Measurements from ENCODE around the gene COQ2. TPM values are rescaled to one million over a fixed set of nuclear protein-coding genes. Genes with fewer than 3 reads are reported as not detected.
A peak's percentile ranks its signal among the peaks of the same experiment; 100 is the strongest.

COQ2 gene
- total and polyA plus RNA-seq, 2 of the 13 experiments (the other 11 are each of a cell fraction or from before 2014, with no cell fraction given), result 10.1 to 17.3 TPM

DNA sequence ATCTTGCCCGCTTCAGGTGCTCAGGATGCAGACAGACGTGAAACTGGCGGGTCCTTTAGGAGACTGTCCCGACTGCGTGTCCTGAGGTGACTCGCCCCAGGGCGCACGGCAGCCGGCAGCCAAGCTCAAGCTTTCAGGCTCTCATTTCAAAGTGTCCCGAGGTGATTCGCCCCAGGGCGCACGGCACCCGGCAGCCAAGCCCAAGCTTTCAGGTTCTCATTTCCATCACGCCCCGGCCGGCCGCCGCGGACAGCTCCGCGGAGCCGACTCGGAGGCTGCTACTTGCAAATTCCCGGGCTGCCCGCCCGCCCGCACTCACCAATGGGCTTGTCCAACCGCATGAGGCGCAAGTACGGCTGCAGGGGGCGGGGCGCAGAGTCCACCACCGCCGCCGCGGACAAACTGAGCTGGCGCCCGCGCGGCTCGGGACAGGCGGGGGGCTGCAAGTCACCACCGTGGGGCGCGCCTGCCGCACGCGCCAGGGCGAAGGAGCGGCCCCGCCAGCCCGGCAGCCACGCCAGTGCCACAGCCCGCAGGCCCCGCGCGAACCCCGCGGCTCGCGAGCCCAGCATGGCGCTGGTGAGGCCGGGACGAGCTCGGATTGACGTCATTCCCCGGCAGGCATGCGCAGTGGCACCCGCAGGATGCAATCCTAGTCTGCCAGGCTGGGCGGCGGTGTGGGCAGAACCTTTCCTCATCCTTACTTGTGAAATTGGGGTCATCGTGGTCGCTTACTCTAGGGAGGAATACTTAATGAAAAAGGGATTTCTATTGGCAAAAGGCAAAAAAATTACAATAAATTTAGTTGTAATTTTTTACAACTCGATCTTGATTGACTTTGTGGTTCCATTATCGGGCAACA, at the start of gene COQ2 (continued):
- TF ChIP-seq SP1 (IDR thresholded peaks at IDR 0.05) (no peak), SP1 (CRISPR knock-in tag; IDR thresholded peaks at IDR 0.05) (peak; percentile 18), CCAR2 (optimal IDR thresholded peaks at IDR 0.05; ENCODE audit: low read depth, low read length) (no peak), ZNF749 (CRISPR knock-in tag; IDR thresholded peaks at IDR 0.05; ENCODE audit: borderline replicate concordance) (no peak), FOXP1 (IDR thresholded peaks at IDR 0.05) (no peak), FOXP1 (CRISPR knock-in tag; IDR thresholded peaks at IDR 0.05) (no peak), ZNF558 (CRISPR knock-in tag; IDR thresholded peaks at IDR 0.05; ENCODE audit: borderline replicate concordance) (no peak; the same call in 1 of the 2 replicates), SAFB2 (CRISPR knock-in tag; IDR thresholded peaks at IDR 0.05; ENCODE audit: borderline replicate concordance, low read depth) (peak; percentile 65; the same call in 1 of the 2 replicates), ZNF713 (CRISPR knock-in tag; IDR thresholded peaks at IDR 0.05) (peak; percentile 63; the same call in 1 of the 2 replicates), JUN (CRISPR knock-in tag; IDR thresholded peaks at IDR 0.05) (peak; percentile 58), KDM5B (CRISPR knock-in tag; IDR thresholded peaks at IDR 0.05; ENCODE audit: borderline replicate concordance) (peak; percentile 60; the same call in 1 of the 2 replicates), HNRNPLL (IDR thresholded peaks at IDR 0.05; ENCODE audit: low read depth, low read length, poor library complexity, severe bottlenecking) (peak; percentile 80), TP53 (CRISPR knock-in tag; conservative IDR thresholded peaks at IDR 0.05) (no peak), ZNF44 (CRISPR knock-in tag; IDR thresholded peaks at IDR 0.05) (0 out of 2 replicates have a peak, but pooled peaks have one; percentile 52), KMT2A (CRISPR knock-in tag; IDR thresholded peaks at IDR 0.05) (peak; percentile 84), TCF7L2 (IDR thresholded peaks at IDR 0.05; ENCODE audit: low read depth, low read length) (no peak), FOXA3 (CRISPR knock-in tag; IDR thresholded peaks at IDR 0.05) (no peak; the same call in 1 of the 2 replicates), TEAD3 (CRISPR knock-in tag; optimal IDR thresholded peaks at IDR 0.05; ENCODE audit: borderline replicate concordance) (peak; percentile 13), GFI1 (CRISPR knock-in tag; IDR thresholded peaks at IDR 0.05; ENCODE audit: borderline replicate concordance) (no peak)
- TF ChIP-seq, protein P1, sequence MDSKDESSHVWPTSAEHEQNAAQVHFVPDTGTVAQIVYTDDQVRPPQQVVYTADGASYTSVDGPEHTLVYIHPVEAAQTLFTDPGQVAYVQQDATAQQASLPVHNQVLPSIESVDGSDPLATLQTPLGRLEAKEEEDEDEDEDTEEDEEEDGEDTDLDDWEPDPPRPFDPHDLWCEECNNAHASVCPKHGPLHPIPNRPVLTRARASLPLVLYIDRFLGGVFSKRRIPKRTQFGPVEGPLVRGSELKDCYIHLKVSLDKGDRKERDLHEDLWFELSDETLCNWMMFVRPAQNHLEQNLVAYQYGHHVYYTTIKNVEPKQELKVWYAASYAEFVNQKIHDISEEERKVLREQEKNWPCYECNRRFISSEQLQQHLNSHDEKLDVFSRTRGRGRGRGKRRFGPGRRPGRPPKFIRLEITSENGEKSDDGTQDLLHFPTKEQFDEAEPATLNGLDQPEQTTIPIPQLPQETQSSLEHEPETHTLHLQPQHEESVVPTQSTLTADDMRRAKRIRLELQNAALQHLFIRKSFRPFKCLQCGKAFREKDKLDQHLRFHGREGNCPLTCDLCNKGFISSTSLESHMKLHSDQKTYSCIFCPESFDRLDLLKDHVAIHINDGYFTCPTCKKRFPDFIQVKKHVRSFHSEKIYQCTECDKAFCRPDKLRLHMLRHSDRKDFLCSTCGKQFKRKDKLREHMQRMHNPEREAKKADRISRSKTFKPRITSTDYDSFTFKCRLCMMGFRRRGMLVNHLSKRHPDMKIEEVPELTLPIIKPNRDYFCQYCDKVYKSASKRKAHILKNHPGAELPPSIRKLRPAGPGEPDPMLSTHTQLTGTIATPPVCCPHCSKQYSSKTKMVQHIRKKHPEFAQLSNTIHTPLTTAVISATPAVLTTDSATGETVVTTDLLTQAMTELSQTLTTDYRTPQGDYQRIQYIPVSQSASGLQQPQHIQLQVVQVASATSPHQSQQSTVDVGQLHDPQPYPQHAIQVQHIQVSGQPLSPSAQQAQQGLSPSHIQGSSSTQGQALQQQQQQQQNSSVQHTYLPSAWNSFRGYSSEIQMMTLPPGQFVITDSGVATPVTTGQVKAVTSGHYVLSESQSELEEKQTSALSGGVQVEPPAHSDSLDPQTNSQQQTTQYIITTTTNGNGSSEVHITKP (CRISPR knock-in tag; IDR thresholded peaks at IDR 0.05; ENCODE audit: low read depth), result peak; percentile 68
- TF ChIP-seq, protein P2, sequence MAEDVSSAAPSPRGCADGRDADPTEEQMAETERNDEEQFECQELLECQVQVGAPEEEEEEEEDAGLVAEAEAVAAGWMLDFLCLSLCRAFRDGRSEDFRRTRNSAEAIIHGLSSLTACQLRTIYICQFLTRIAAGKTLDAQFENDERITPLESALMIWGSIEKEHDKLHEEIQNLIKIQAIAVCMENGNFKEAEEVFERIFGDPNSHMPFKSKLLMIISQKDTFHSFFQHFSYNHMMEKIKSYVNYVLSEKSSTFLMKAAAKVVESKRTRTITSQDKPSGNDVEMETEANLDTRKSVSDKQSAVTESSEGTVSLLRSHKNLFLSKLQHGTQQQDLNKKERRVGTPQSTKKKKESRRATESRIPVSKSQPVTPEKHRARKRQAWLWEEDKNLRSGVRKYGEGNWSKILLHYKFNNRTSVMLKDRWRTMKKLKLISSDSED (CRISPR knock-in tag; IDR thresholded peaks at IDR 0.05), result no peak
- TF ChIP-seq, protein P3, sequence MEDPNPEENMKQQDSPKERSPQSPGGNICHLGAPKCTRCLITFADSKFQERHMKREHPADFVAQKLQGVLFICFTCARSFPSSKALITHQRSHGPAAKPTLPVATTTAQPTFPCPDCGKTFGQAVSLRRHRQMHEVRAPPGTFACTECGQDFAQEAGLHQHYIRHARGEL (CRISPR knock-in tag; IDR thresholded peaks at IDR 0.05), result no peak

All from HepG2 (cell line).